Thyroid gland (tissue), 4 donors: ENCODE data around the gene TST.

ENCODE experiments used
- CTCF ChIP-seq, 6 experiments: fragments of 200-600 bp in 3 of 6; fragments of 450-650 bp in 3 of 6; sonication (generic) in 3 of 6; IDR thresholded peaks; one replicate each; pipeline ENCODE4 v1.5.1; 2016 to 2019; ENCODE audit warnings: antibody characterized with exemption in 6 of 6, mild to moderate bottlenecking in 2 of 6, inconsistent platforms in 1 of 6, moderate library complexity in 1 of 6
- POLR2A ChIP-seq, 2 donors: fragments of 450-650 bp; IDR thresholded peaks; one replicate each; pipeline ENCODE4 v1.6.1; 2017; ENCODE audit warnings: antibody characterized with exemption in 2 of 2, mild to moderate bottlenecking in 2 of 2, moderate library complexity in 1 of 2

DNA sequence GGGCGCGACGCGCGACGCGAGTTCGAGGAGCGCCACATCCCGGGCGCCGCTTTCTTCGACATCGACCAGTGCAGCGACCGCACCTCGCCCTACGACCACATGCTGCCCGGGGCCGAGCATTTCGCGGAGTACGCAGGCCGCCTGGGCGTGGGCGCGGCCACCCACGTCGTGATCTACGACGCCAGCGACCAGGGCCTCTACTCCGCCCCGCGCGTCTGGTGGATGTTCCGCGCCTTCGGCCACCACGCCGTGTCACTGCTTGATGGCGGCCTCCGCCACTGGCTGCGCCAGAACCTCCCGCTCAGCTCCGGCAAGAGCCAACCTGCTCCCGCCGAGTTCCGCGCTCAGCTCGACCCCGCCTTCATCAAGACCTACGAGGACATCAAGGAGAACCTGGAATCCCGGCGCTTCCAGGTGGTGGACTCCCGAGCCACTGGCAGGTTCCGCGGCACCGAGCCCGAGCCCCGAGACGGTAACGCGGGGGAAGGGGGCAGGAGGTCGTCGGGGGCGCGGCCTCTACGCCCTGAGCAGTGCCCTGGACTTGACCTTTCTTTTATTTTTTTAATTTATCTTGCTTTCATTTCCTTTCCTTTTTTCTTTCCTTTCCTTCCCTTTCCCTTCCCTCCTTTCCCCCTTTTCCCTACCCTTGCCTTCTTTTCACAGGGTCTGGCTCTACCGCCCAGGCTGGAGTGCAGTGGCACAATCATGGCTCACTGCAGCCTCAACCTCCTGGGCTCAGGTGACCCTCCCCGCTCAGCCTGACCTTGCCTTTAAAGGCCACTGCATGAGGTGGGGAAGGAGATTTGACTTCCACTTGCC, 5.3 kb upstream of the TST start:
- TF ChIP-seq CTCF (IDR thresholded peaks at IDR 0.05): no peak
- no peak for TF ChIP-seq POLR2A (IDR thresholded peaks at IDR 0.05)
